HepG2 (cell line): ENCODE measurements around the gene ATG7. TPM values are rescaled to one million over a fixed set of nuclear protein-coding genes. Genes with fewer than 3 reads are reported as not detected.

Experiments
- ATAC-seq: fragments of 200-7000 bp; cut with Tn5 transposase; 3 replicates; pipeline ENCODE4 v1.9.1; 2020; ENCODE audit warnings: mild to moderate bottlenecking, moderate library complexity
- BruUV-seq: library from RNA; stranded (reverse); fragments of 400-500 nt; replicated peaks from 2 replicates; lab custom pipeline; 2021; lab: Mats Ljungman, UMichigan
- CTCF ChIA-PET: fragments of 300-600 bp; formaldehyde crosslinking; extraction: SDS; loops from one replicate; lab custom pipeline; 2021; ENCODE audit warnings: low total read pairs, inconsistent platforms, low intra/inter-chr PET ratio; lab: Yijun Ruan, JAX
- POLR2A ChIA-PET: fragments of 350-600 bp; sonication (Branson Sonifier 250); formaldehyde crosslinking; loops from one replicate; lab custom pipeline; 2020; ENCODE audit warnings: antibody characterized with exemption, inconsistent platforms; lab: Yijun Ruan, JAX
- DNase-seq: peaks from one replicate; pipeline ENCODE4 v3.0.0-alpha.2; 2015; ENCODE audit warnings: low spot score
- FAIRE-seq: peaks from 3 replicates; lab custom pipeline; 2011; peaks lifted over from hg19 to GRCh38; lab: Jason Lieb, UNC
- H2AFZ ChIP-seq: one replicate; pipeline ENCODE4 v1.6.1; 2011; ENCODE audit warnings: low read length, inconsistent platforms
- H3K27ac ChIP-seq: fragments of 300-600 bp; 3 replicates; pipeline ENCODE4 v1.8.0; 2011; ENCODE audit warnings: mixed run types, mild to moderate bottlenecking, mixed read lengths, low read length, inconsistent platforms; ENCODE audit not compliant: insufficient read depth; ENCODE audit errors: extremely low read length
- H3K27me3 ChIP-seq, 2 experiments: fragments of 200-600 bp in 1 of 2; 2 replicates in 1 of 2; 3 replicates in 1 of 2; pipeline versions ENCODE4 v1.6.0 to v1.8.0; 2011; ENCODE audit warnings: low read length in 2 of 2, mild to moderate bottlenecking in 2 of 2, moderate library complexity in 2 of 2, inconsistent platforms in 1 of 2; ENCODE audit not compliant: insufficient read depth in 2 of 2, control insufficient read depth in 1 of 2
- H3K36me3 ChIP-seq, 2 experiments: fragments of 200-600 bp in 1 of 2; replicated peaks in 1 of 2; 2 replicates in 1 of 2; 3 replicates in 1 of 2; pipeline versions ENCODE4 v1.5.1 to v1.8.0; 2011; ENCODE audit warnings: low read length in 2 of 2, inconsistent platforms in 1 of 2; ENCODE audit not compliant: insufficient read depth in 2 of 2, control insufficient read depth in 1 of 2
- H3K4me1 ChIP-seq: 2 replicates; pipeline ENCODE4 v1.5.1; 2012; ENCODE audit warnings: low read length, inconsistent platforms; ENCODE audit not compliant: insufficient read depth
- H3K4me2 ChIP-seq: 2 replicates; pipeline ENCODE4 v1.6.0; 2011; ENCODE audit warnings: low read depth, low read length, inconsistent platforms
- H3K4me3 ChIP-seq, 3 experiments: fragments of 200-600 bp in 1 of 3; sonication (generic), shearing (Covaris generic) in 1 of 3; replicated peaks in 1 of 3; 2 replicates each; pipeline ENCODE4 v1.5.1; 2011 to 2016; ENCODE audit warnings: low read length in 3 of 3, inconsistent platforms in 2 of 3, low read depth in 2 of 3, mild to moderate bottlenecking in 2 of 3, control low read depth in 1 of 3, mixed read lengths in 1 of 3; ENCODE audit not compliant: insufficient read depth in 1 of 3
- H3K79me2 ChIP-seq: one replicate; pipeline ENCODE4 v1.6.1; 2011; ENCODE audit warnings: low read length, inconsistent platforms; ENCODE audit not compliant: insufficient read depth
- H3K9ac ChIP-seq: 2 replicates; pipeline ENCODE4 v1.6.0; 2011; ENCODE audit warnings: mild to moderate bottlenecking, low read depth, low read length, inconsistent platforms; ENCODE audit not compliant: insufficient read depth
- H3K9me3 ChIP-seq: 2 replicates; pipeline ENCODE4 v1.5.1; 2012; ENCODE audit warnings: mild to moderate bottlenecking, low read length
- H4K20me1 ChIP-seq: 2 replicates; pipeline ENCODE4 v1.6.0; 2011; ENCODE audit warnings: inconsistent platforms, mild to moderate bottlenecking, low read length, moderate library complexity; ENCODE audit not compliant: insufficient read depth
- ARNTL ChIP-seq: sonication (generic); formaldehyde crosslinking; IDR thresholded peaks from 2 replicates; pipeline ENCODE4 v1.4.0; 2020; ENCODE audit warnings: mild to moderate bottlenecking, missing genetic modification reagents
- FOXA1 ChIP-seq, 2 experiments: fragments of 450-650 bp in 1 of 2; sonication (generic) in 1 of 2; formaldehyde crosslinking in 1 of 2; IDR thresholded peaks; 2 replicates each; pipeline versions ENCODE4 v1.4.0 to v1.6.1; 2016 to 2020; ENCODE audit warnings: missing genetic modification reagents in 1 of 2
- MAZ ChIP-seq, 2 experiments: sonication (generic) in 1 of 2; formaldehyde crosslinking in 1 of 2; IDR thresholded peaks; 2 replicates each; pipeline versions ENCODE4 v1.5.0 to v1.6.1; 2012 to 2020; ENCODE audit warnings: low read depth in 2 of 2, mild to moderate bottlenecking in 2 of 2, borderline replicate concordance in 1 of 2, improper control_type of control experiment in 1 of 2, low read length in 1 of 2, missing genetic modification reagents in 1 of 2, moderate library complexity in 1 of 2
- NFRKB ChIP-seq: fragments of 450-650 bp; IDR thresholded peaks from 2 replicates; pipeline ENCODE4 v1.6.1; 2017
- TSC22D2 ChIP-seq: sonication (generic); formaldehyde crosslinking; IDR thresholded peaks from 2 replicates; pipeline ENCODE4 v1.5.1; 2020; ENCODE audit warnings: missing genetic modification reagents, mild to moderate bottlenecking, borderline replicate concordance
- ZFX ChIP-seq: sonication (generic); formaldehyde crosslinking; IDR thresholded peaks from 2 replicates; pipeline ENCODE4 v1.4.0; 2020; ENCODE audit warnings: mild to moderate bottlenecking, low read depth, missing genetic modification reagents, moderate library complexity
- ZNF382 ChIP-seq: sonication (generic); formaldehyde crosslinking; IDR thresholded peaks from 2 replicates; pipeline ENCODE4 v1.5.0; 2020; ENCODE audit warnings: missing genetic modification reagents, mild to moderate bottlenecking, borderline replicate concordance
- ZNF496 ChIP-seq: sonication (generic); formaldehyde crosslinking; IDR thresholded peaks from 2 replicates; pipeline ENCODE4 v1.8.1; 2023; ENCODE audit warnings: mild to moderate bottlenecking, moderate library complexity, missing genetic modification reagents; ENCODE audit not compliant: insufficient replicate concordance
- WGBS: methylation state at CpG from one replicate; pipeline ENCODE4 v1.1.6; 2017; ENCODE audit warnings: low lambda C conversion rate; 5-methylcytosine and 5-hydroxymethylcytosine counted together
- in situ Hi-C: cut with HindIII; loops from 2 replicates; pipeline ENCODE4 v1.10.0; 2017; ENCODE audit warnings: low pct_unique_long_range_greater_than_20kb; ENCODE audit not compliant: extremely low pct_ligation_motif_present
- intact Hi-C: fragments of 100-400 bp; cut with micrococcal nuclease; formaldehyde crosslinking; loops from one replicate; pipeline ENCODE4 v1.10.0; 2022; ENCODE audit not compliant: unreplicated experiment
- polyA plus RNA-seq, 8 experiments: library from polyadenylated mRNA; depleted of rRNA in 3 of 8; stranded (reverse) in 7 of 8; unstranded in 1 of 8; fragments of >200 nt; fragmentation: Illumina TruSeq in 4 of 8; extraction: Trizol in 4 of 8; gene quantifications; 2 replicates each; pipeline versions ENCODE4 v1.2.1 to v1.2.3, GENCODE V29; 2011 to 2016; ENCODE audit warnings: low read depth in 4 of 8, missing spikeins in 1 of 8, mixed read lengths in 1 of 8; ENCODE audit not compliant: insufficient read depth in 1 of 8
- total RNA-seq, 5 experiments: library from RNA; depleted of rRNA; stranded (reverse); fragments of >200 nt; fragmentation: Illumina TruSeq; extraction: Trizol; gene quantifications; 2 replicates each; pipeline ENCODE4 v1.2.3, GENCODE V29; 2016; ENCODE audit warnings: low read depth in 1 of 5
- TF ChIP-seq, protein P1 (sequence below): sonication (generic); formaldehyde crosslinking; IDR thresholded peaks from 2 replicates; pipeline ENCODE4 v1.4.0; 2020; ENCODE audit warnings: missing genetic modification reagents
- TF ChIP-seq, protein P2 (sequence below): sonication (generic); formaldehyde crosslinking; IDR thresholded peaks from 2 replicates; pipeline ENCODE4 v1.8.0; 2022; ENCODE audit warnings: missing genetic modification reagents, mild to moderate bottlenecking, inconsistent platforms, borderline replicate concordance
- TF ChIP-seq, protein P3 (sequence below): sonication (generic); formaldehyde crosslinking; IDR thresholded peaks from 2 replicates; pipeline ENCODE4 v1.4.0; 2020; ENCODE audit warnings: missing genetic modification reagents
- TF ChIP-seq, protein P4 (sequence below): sonication (generic); formaldehyde crosslinking; IDR thresholded peaks from 2 replicates; pipeline ENCODE4 v1.4.0; 2020; ENCODE audit warnings: missing genetic modification reagents, low read depth, mild to moderate bottlenecking, borderline replicate concordance

The ATG7 gene
- total and polyA plus RNA-seq, 2 of the 13 experiments (the other 11 are each of a cell fraction or from before 2014, with no cell fraction given): 7.8 to 22.1 TPM

DNA sequence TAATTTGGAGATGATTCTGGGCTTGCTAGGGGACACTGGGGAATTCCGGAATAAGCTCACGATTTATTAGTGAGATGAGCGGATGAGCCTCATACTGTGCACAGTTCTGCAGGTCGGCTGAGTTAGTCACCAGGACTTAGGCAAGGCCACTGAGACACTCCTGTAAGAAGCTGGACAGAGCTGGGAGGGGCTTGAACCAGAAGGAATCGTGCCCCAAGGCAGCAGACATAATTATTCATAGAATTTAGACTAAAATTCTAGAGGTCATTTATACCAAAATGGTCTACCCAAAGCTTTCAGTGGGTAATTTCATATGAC is 250.2 kb downstream of the ATG7 start:
- no peak overlapping the region for H3K4me3 ChIP-seq
- no peaks in the 10 kb centered on the region for H4K20me1 ChIP-seq
- TF ChIP-seq NFRKB (no peak), ARNTL (CRISPR knock-in tag) (no peak), ZNF496 (CRISPR knock-in tag) (no peak), FOXA1 (IDR thresholded peaks at IDR 0.05) (no peak), FOXA1 (CRISPR knock-in tag; IDR thresholded peaks at IDR 0.05) (no peak), TSC22D2 (CRISPR knock-in tag) (no peak), MAZ (IDR thresholded peaks at IDR 0.05; ENCODE audit: borderline replicate concordance, low read depth, low read length) (no peak), MAZ (CRISPR knock-in tag; IDR thresholded peaks at IDR 0.05; ENCODE audit: low read depth) (no peak), ZFX (CRISPR knock-in tag) (no peak), ZNF382 (no peak)
- TF ChIP-seq, protein P1, sequence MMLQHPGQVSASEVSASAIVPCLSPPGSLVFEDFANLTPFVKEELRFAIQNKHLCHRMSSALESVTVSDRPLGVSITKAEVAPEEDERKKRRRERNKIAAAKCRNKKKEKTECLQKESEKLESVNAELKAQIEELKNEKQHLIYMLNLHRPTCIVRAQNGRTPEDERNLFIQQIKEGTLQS (CRISPR knock-in tag): no peak
- TF ChIP-seq, protein P2, sequence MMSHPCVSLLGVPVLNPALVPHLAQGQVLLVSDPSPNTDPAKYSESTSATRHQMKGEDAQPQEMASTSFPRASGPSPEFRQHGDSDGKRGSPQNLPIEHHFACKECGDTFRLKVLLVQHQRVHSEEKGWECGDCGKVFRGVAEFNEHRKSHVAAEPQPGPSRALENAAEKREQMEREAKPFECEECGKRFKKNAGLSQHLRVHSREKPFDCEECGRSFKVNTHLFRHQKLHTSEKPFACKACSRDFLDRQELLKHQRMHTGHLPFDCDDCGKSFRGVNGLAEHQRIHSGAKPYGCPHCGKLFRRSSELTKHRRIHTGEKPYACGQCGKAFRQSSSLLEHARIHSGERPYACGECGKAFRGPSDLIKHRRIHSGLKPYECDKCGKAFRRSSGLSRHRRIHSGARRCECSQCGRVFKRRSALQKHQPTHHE: no peak
- TF ChIP-seq, protein P3, sequence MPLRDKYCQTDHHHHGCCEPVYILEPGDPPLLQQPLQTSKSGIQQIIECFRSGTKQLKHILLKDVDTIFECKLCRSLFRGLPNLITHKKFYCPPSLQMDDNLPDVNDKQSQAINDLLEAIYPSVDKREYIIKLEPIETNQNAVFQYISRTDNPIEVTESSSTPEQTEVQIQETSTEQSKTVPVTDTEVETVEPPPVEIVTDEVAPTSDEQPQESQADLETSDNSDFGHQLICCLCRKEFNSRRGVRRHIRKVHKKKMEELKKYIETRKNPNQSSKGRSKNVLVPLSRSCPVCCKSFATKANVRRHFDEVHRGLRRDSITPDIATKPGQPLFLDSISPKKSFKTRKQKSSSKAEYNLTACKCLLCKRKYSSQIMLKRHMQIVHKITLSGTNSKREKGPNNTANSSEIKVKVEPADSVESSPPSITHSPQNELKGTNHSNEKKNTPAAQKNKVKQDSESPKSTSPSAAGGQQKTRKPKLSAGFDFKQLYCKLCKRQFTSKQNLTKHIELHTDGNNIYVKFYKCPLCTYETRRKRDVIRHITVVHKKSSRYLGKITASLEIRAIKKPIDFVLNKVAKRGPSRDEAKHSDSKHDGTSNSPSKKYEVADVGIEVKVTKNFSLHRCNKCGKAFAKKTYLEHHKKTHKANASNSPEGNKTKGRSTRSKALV (CRISPR knock-in tag): no peak
- TF ChIP-seq, protein P4, sequence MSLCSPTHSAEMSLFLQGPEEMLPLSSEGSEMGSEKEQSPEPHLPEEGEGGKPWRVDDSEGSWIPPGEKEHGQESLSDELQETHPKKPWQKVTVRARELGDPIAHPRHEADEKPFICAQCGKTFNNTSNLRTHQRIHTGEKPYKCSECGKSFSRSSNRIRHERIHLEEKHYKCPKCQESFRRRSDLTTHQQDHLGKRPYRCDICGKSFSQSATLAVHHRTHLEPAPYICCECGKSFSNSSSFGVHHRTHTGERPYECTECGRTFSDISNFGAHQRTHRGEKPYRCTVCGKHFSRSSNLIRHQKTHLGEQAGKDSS (CRISPR knock-in tag): no peak
- no peak for ATAC-seq
- BruUV-seq: no TSS peak
- H3K79me2 ChIP-seq: no peaks in the 10 kb centered on the region
- H3K27me3 ChIP-seq: no peaks in the 10 kb centered on the region
- no peak overlapping the region for H3K27ac ChIP-seq
- ChIA-PET POLR2A (no interaction called here), CTCF (no interaction called here)
- no peaks in the 10 kb centered on the region for H3K9me3 ChIP-seq
- in situ Hi-C loops (no loop called here), intact Hi-C loops (no loop called here)
- no peak overlapping the region for H2AFZ ChIP-seq
- H3K36me3 ChIP-seq: no peaks in the 10 kb centered on the region
- H3K4me1 ChIP-seq: peaks cover 9% of the 10 kb centered on the region
- no peak for DNase-seq
- no peak overlapping the region for H3K4me2 ChIP-seq
- WGBS: 91% methylated on average over 5 of the region's 5 CpGs
- H3K9ac ChIP-seq: no peak overlapping the region
- FAIRE-seq: no peak
